ENCODE measurements around the gene ATP23.

Gene ATP23

DNA sequence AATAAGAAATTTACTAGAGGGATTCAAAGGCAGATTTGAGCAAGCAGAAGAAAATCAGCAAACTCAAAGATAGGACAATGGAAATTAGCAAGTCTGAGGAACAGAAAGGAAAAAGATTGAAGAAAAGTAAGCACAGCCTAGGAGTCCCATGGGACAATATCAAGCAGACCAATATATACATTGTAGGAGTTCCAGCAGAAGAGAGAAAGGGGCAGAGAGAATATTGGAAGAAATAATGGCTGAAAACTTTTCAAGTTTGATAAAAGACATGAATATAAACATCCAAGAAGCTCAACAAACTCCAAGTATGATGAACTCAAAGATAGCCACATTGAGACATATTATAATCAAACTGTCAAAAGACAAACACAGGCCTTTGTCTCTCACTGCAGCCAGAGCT lies 25.2 kb downstream of the ATP23 start:
- no peak for DNase-seq (ENCODE audit: extremely low read depth in 1 of 2, low read depth in 1 of 2)

DNA sequence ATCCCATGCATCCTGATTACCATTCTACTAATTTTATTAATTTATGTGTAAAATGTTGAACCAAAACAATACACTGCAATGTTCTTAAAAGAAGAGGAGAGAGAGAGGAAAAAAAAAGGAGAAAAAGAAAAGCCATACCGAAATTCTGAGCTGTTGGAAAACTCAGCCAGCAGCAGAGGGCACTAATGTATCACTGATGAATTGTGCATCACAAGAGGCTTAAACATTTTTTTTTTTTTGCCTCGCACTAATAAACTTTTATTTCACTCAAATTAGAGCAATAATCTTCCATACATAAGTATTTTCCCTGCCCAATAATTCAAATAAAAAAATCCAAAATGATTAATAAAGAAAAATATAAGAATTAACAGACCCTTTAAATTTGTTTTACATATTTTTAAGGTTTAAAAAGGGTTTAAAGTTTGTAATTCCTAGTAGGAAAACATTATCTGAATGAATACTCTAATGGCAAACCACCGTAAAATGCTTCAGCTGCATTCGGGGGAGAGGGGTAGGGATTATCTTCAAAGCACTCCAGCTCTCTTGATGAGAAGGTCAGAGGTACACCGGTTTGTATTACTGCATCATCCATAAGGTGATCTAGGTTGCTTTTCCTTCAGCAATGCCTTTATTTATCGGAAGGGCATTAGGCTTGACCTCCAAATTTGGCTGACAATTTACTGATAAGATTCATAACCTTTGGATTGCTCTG lies 41.9 kb downstream of the ATP23 start:
- no peak for DNase-seq (ENCODE audit: extremely low read depth in 1 of 2, low read depth in 1 of 2)

DNA sequence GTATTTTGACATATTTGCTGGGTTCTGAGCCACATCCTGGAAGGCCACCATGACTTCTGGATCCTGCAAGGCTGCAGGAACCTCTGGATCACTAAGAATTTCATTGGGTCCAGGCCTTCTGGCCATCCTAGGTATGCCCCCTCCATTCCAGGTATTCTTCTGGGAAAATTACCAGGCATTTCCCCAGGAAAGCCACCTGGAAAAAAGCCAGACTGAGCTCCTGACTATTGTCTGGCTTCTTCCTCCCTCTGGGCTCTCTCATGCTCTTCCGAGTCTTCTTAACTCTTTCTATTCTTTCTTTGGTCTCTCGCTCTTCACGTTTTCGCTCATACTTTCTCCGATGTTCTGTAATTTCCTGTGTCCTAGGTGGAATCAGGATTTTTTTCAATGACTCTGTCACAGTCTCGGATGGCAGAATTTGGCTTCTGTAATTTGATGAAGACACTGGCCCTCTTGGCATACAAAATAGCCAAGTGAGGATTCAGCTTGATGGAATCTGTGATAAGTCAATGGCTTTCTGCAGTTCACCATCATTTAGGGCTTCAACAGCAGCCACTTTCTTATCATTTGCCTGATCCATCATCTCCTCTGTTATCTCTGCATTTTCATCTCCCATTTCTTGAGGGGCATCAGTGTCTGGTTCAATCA lies 42.6 kb downstream of the ATP23 start:
- DNase-seq (ENCODE audit: extremely low read depth in 1 of 2, low read depth in 1 of 2), result no peak

DNA sequence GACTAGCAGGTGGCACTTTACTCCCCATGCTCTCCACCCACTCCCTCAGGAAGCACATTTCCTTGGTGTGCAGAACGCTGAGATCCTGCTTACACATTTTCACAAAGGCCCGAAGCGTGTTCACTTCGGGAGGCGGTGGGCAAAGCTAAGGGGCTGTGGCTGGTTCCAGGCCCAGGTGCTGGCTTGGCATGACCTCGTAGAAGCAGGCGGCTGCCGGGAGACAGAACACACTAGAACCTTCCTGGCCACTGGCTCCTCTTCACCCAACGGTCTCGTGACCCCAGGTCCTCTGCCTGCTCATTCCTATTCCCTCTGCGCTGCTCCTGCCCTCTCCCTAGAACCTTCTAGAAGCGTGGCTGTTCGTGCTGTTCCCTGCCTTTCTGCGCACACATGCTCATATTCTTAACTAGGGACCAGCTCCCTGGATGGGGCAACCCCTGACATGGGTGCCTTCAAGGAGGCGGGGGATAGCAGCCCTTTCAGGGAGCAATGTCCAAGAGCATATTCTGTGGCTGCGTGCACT lies 43.3 kb downstream of the ATP23 start:
- DNase-seq (ENCODE audit: extremely low read depth in 1 of 2, low read depth in 1 of 2), result no peak

DNA sequence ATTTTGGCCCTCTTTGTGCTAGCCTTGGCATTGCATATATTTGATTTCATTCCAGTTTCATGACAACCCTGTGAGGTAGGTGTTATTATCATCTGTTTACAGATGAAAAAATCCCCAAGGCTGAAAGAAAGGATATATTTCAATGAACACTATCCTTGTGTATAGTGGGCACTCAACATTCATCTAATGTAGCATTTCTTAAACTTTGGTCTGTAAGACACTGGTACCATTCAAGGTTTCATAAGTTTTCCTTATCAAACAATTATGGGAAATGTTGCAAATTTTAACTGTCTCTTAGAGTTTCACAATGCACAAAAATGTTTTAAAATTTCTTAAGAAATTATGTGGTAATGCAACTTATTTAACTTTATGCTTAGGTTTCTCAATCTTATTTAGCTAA lies 44.3 kb downstream of the ATP23 start:
- no peak for DNase-seq (ENCODE audit: extremely low read depth in 1 of 2, low read depth in 1 of 2)

DNA sequence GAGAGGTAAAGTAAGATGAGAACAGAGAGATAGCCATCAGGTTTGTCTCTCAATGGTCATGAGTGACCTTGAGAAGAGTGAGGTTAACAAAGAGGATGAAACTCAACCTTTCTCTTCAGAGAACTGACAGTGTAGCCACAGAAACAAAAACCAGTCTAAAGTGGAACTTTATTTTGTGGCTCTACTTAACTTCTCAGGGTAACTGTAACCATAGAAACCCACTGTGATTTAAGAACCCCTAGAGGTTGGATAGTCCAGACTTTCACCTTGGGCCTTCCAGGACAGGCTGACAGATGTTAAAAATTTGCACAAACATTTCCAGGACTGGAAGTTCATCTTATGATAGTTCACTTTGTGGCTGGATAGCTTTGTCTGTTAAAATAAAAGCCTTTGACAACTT lies 48.5 kb downstream of the ATP23 start:
- DNase-seq (ENCODE audit: extremely low read depth in 1 of 2, low read depth in 1 of 2), result no peak

DNA sequence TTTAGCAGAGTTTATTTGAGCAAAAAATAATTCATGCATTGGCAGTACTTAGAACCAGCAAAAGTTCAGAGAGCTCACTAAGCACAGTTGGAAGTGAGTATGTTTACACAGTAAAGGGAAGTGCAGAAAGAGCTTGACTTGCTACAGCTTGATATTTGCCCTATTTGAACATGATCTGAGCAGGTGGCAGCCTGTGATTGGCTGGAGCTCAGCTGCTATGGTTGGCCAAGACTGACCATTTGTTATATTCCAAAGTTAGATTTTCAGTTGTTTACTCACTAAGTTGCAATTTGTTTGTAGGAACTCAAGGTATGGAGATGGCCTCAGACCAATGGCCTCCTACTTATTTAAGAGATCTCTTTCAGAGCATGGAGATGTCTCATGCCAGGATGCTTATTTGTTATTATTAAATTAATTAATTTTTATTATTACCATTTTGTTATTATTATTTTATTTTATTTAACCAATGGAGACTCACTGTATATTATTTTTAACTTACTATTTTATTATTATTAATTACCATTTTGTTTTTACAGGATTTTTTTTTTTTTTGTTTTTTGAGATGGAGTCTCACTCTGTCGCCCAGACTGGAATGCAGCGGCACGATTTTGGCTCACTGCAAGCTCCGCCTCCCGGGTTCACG lies 49.0 kb downstream of the ATP23 start:
- DNase-seq (ENCODE audit: extremely low read depth in 1 of 2, low read depth in 1 of 2), result no peak

DNA sequence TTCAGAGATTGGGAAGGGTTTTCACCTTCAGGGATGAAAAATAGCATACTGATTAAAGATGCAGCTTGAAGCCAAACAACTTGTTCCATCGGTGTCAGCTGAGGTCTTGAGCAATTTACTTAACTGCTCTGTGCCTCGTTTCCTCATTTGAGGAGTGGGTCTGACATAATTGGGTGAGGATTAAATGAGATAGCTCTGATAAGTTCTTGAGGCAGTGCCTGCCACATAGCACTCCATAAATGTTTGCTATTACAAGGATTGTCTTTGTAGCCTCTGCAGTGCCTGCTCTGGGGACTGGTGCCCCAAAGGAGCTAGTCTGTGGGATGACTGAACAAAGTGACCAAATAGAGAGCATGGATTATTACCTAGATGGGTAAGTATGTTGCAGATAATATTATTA lies 50.6 kb downstream of the ATP23 start:
- no peak for DNase-seq (ENCODE audit: extremely low read depth in 1 of 2, low read depth in 1 of 2)

DNA sequence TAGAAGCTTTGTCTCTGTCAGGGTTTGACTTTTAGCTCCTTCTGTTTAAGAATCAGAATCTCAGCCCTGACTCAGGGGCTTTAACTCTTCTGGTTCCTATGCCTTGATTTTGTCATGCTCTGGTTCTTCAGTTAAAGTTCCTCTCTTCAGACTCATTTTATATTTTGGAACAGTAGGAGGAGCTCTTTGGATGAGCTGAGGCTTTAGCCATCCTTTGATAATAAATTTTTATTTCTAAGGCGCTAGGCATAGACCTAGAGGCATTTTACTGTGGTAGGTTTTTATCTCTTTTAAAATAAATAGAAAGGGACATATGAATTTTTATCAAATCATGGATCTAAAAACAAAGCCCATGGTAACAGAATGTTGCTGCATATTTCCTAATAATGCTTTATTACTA lies 51.7 kb downstream of the ATP23 start:
- no peak for DNase-seq (ENCODE audit: extremely low read depth in 1 of 2, low read depth in 1 of 2)

DNA sequence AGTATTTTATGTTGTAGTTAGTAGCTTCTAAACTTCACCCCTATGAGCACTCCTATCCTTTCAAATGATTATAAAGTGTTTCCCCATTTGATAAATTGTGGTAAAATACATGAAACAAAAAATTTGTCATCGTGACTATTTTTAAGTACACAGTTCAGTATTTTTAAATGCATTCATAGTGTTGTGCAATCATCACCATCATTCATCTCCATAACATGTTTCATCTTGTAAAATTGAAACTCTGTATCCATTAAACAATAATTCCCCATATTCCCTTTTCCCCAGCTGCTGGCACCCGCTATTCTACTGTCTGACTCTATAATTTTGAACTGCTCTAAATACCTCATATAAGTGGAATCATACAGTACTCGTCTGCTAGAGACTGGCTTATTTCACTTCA lies 52.5 kb downstream of the ATP23 start:
- no peak for DNase-seq (ENCODE audit: extremely low read depth in 1 of 2, low read depth in 1 of 2)

DNA sequence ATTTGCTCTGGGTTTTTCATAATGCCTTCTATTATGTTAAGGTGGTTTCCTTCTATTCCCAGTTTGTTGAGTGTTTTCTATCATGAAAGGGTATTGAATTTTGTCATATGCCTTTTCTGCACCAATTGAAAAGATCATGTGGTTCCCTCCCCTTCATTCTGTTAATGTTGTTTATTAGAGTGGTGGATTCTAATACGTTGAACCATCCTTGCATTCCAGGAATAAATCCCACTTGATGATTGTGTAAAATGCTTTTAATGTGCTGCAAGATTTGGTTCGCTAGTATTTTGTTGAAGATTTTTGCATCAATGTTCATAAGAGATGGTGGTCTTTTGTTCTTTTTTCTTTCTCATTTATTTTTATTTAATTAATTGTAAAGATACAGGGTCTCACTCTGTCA lies 55.2 kb downstream of the ATP23 start:
- no peak for DNase-seq (ENCODE audit: extremely low read depth in 1 of 2, low read depth in 1 of 2)

DNA sequence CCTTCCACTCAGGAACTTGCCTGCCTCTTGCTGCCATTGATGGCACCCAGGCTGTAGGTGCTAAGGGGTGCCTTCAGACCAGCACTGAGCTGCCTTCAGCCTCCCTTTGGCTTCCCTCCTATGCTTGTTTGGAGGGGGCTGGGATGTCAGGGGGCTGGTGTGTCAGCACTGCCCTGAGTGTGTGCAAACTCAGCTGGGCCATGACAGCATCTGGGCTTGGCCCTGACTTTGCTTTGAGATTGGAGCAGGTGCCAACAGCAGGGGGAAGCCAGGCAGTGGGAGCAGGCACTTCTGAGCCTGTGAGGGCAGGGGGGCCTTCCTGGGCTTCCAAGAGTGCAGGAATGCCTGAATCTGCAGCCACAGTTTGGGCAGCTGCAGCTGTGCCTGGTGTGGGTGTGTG lies 56.9 kb downstream of the ATP23 start:
- no peak for DNase-seq (ENCODE audit: extremely low read depth in 1 of 2, low read depth in 1 of 2)

DNA sequence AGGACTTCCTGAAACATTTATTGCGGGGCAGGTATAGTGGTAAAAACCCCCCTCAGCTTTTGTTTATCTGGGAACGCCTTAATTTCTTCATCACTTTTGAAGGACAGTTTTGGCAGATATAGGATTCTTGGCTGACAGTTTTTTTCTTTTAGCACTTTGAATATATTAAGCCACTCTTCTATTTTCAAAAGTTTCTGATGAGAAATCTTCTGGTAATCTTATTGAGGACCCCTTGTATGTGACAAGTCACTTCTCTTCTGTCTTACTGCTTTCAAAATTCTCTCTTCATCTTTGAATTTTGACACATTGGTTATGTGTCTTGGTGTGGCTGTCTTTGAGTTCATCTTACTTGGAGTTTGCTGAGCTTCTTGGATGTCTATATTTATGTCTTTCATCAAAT lies 59.1 kb downstream of the ATP23 start:
- no peak for DNase-seq (ENCODE audit: extremely low read depth in 1 of 2, low read depth in 1 of 2)

DNA sequence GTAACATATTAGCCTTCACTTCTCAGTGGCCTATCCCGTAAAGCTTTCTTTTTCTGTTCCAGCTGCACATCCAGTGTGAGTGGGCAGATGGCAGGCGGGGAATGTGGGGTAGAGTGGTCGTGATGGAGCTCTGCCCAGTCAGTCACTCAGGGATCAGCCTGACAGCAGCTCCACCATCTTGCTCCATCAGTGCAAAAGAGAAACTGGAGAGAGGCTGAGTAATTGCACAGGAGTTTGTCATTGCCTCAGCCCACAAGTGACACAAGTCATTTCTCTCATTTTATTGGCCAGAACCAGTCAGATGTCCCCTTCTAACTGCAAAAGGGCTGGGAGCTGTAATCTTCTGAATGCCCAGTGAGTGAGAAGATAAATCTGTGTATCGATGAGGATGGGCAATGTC lies 66.5 kb downstream of the ATP23 start:
- DNase-seq (ENCODE audit: extremely low read depth in 1 of 2, low read depth in 1 of 2), result no peak

DNA sequence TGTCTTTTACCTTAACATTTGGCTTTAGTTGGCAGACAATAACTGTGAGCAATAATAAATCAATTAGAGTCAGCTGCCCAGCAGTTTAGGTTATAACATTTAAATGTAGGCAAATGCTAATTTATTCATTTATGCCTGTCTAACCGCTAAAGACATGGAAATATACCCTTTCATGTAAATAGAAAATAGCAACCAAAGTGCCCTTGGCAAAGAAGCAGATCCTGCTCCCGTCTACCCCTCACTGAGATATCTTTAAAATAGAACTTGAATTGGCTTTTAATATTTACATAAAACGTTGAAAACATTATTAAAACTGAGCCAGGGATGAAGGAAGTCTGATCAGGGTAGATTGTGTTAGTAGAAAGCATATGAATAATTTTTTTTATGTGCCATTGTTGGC lies 67.3 kb downstream of the ATP23 start:
- no peak for DNase-seq (ENCODE audit: extremely low read depth in 1 of 2, low read depth in 1 of 2)

Measured in stimulated activated CD8-positive, alpha-beta memory T cell treated with anti-CD3 and anti-CD28 coated beads, Interleukin-7, amount 100 ng/mL, for 48 hours (primary cell).